Suprapubic skin (tissue), 4 donors: ENCODE data around the gene SH3GL1. TPM values are rescaled to one million over a fixed set of nuclear protein-coding genes. Genes with fewer than 3 reads are reported as not detected.

Source experiments
- DNase-seq, 2 donors: peaks; one replicate each; pipeline ENCODE4 v3.0.0-alpha.2; 2019; ENCODE audit warnings: low spot score in 2 of 2
- H3K27ac ChIP-seq: fragments of 200-600 bp; sonication (generic); one replicate; pipeline ENCODE4 v1.5.1; 2019
- H3K27me3 ChIP-seq: fragments of 200-600 bp; sonication (generic); one replicate; pipeline ENCODE4 v1.5.1; 2019
- H3K36me3 ChIP-seq: fragments of 200-600 bp; sonication (generic); one replicate; pipeline ENCODE4 v1.5.1; 2019
- H3K4me1 ChIP-seq: fragments of 200-600 bp; sonication (generic); one replicate; pipeline ENCODE4 v1.5.1; 2019
- H3K4me3 ChIP-seq: fragments of 200-600 bp; sonication (generic); one replicate; pipeline ENCODE4 v1.5.1; 2019; ENCODE audit warnings: mild to moderate bottlenecking
- H3K9me3 ChIP-seq: fragments of 200-600 bp; sonication (generic); one replicate; pipeline ENCODE4 v1.5.1; 2019
- CTCF ChIP-seq, 2 donors: fragments of 200-600 bp in 1 of 2; fragments of 450-650 bp in 1 of 2; sonication (generic) in 1 of 2; IDR thresholded peaks; one replicate each; pipeline ENCODE4 v1.5.1; 2016 to 2019; ENCODE audit warnings: antibody characterized with exemption in 2 of 2, mild to moderate bottlenecking in 1 of 2, moderate library complexity in 1 of 2
- EP300 ChIP-seq: sonication (generic); formaldehyde crosslinking; IDR thresholded peaks from one replicate; pipeline ENCODE4 v1.6.1; 2017; ENCODE audit warnings: antibody characterized with exemption
- POLR2A ChIP-seq, 2 donors: fragments of 450-650 bp; IDR thresholded peaks; one replicate each; pipeline ENCODE4 v1.6.1; 2017; ENCODE audit warnings: antibody characterized with exemption in 2 of 2, mild to moderate bottlenecking in 2 of 2, moderate library complexity in 2 of 2
- POLR2AphosphoS5 ChIP-seq, 3 donors: sonication (generic); formaldehyde crosslinking; IDR thresholded peaks; one replicate each; pipeline ENCODE4 v1.6.1; 2017; ENCODE audit warnings: antibody characterized with exemption in 3 of 3
- WGBS: methylation state at CpG from one replicate; pipeline ENCODE4 v1.1.5; 2018; 5-methylcytosine and 5-hydroxymethylcytosine counted together
- total RNA-seq, 4 donors: library from RNA; depleted of rRNA; stranded (reverse); fragments of >200 nt; gene quantifications; one replicate each; pipeline ENCODE4 v1.1.0, GENCODE V29; 2016

Gene SH3GL1
- total RNA-seq, 4 donors from 2014 or later = 67.0 to 103 (median 81.0) TPM

- Histone ChIP-seq H3K4me3 (no peak overlapping the region), H3K4me1 (no peaks in the 10 kb centered on the region), H3K27me3 (no peaks in the 10 kb centered on the region), H3K9me3 (no peaks in the 10 kb centered on the region), H3K27ac (no peak overlapping the region), H3K36me3 (peaks cover 23% of the 10 kb centered on the region)
- no peak for DNase-seq
- TF ChIP-seq CTCF (IDR thresholded peaks at IDR 0.05) (no peak), POLR2AphosphoS5 (IDR thresholded peaks at IDR 0.05) (no peak), EP300 (no peak), POLR2A (IDR thresholded peaks at IDR 0.05) (no peak)
- 90% methylated on average over 7 of the region's 7 CpGs for WGBS
Observed at GRCh38 chr19:4414144-4414799, 13.9 kb upstream of the SH3GL1 start.

- Histone ChIP-seq H3K4me3 (no peak overlapping the region), H3K27ac (no peak overlapping the region), H3K9me3 (no peaks in the 10 kb centered on the region), H3K27me3 (no peaks in the 10 kb centered on the region), H3K4me1 (no peaks in the 10 kb centered on the region), H3K36me3 (peaks cover 30% of the 10 kb centered on the region)
- DNase-seq = no peak
- no peak for TF ChIP-seq EP300
- TF ChIP-seq POLR2A (IDR thresholded peaks at IDR 0.05) = no peak
- TF ChIP-seq CTCF (IDR thresholded peaks at IDR 0.05) = no peak
- TF ChIP-seq POLR2AphosphoS5 (IDR thresholded peaks at IDR 0.05) = no peak
- WGBS = 96% methylated on average over 3 of the region's 3 CpGs
Observed at GRCh38 chr19:4413588-4413987, 13.2 kb upstream of the SH3GL1 start.

GRCh38 chr19:4409123-4409933 is 9.0 kb upstream of the SH3GL1 start:
- Histone ChIP-seq H3K4me1 (peaks cover 5% of the 10 kb centered on the region), H3K36me3 (peaks cover 30% of the 10 kb centered on the region), H3K27me3 (no peaks in the 10 kb centered on the region), H3K4me3 (no peak overlapping the region), H3K9me3 (no peaks in the 10 kb centered on the region), H3K27ac (no peak overlapping the region)
- TF ChIP-seq POLR2A (IDR thresholded peaks at IDR 0.05) = no peak
- TF ChIP-seq POLR2AphosphoS5 (IDR thresholded peaks at IDR 0.05) = no peak
- TF ChIP-seq CTCF (IDR thresholded peaks at IDR 0.05) = no peak
- no peak for TF ChIP-seq EP300
- DNase-seq = no peak
- WGBS = 91% methylated on average over 23 of the region's 23 CpGs

- no peak for DNase-seq
- Histone ChIP-seq H3K4me3 (no peak overlapping the region), H3K36me3 (peaks cover 18% of the 10 kb centered on the region), H3K9me3 (no peaks in the 10 kb centered on the region), H3K27me3 (no peaks in the 10 kb centered on the region), H3K27ac (no peak overlapping the region), H3K4me1 (peaks cover 25% of the 10 kb centered on the region)
- TF ChIP-seq POLR2A (IDR thresholded peaks at IDR 0.05) (no peak), EP300 (no peak), POLR2AphosphoS5 (IDR thresholded peaks at IDR 0.05) (no peak), CTCF (IDR thresholded peaks at IDR 0.05) (no peak)
- WGBS = 94% methylated on average over 7 of the region's 7 CpGs
Observed at GRCh38 chr19:4406626-4407025, 6.3 kb upstream of the SH3GL1 start.

GRCh38 chr19:4405977-4406376 is 5.6 kb upstream of the SH3GL1 start:
- Histone ChIP-seq H3K27me3 (no peaks in the 10 kb centered on the region), H3K4me3 (no peak overlapping the region), H3K9me3 (no peaks in the 10 kb centered on the region), H3K36me3 (peaks cover 18% of the 10 kb centered on the region), H3K4me1 (peaks cover 31% of the 10 kb centered on the region), H3K27ac (no peak overlapping the region)
- TF ChIP-seq POLR2A (IDR thresholded peaks at IDR 0.05) = no peak
- no peak for TF ChIP-seq CTCF (IDR thresholded peaks at IDR 0.05)
- no peak for TF ChIP-seq POLR2AphosphoS5 (IDR thresholded peaks at IDR 0.05)
- no peak for TF ChIP-seq EP300
- WGBS = 74% methylated on average over 8 of the region's 8 CpGs
- no peak for DNase-seq
